ENCODE measurements around the gene SLC15A4.

Gene SLC15A4

GRCh38 chr12:128823216-128823915, 392 bp downstream of the SLC15A4 start:
- Histone ChIP-seq H3K4me3 (ENCODE audit: insufficient read depth, low read depth, low read length) (peak overlapping the region; percentile 69), H3K36me3 (ENCODE audit: control insufficient read depth, insufficient read depth, low read length) (no peaks in the 10 kb centered on the region), H3K9me3 (ENCODE audit: control insufficient read depth, low read length) (no peaks in the 10 kb centered on the region), H3K27ac (ENCODE audit: insufficient read depth, low read depth, low read length, poor library complexity, severe bottlenecking) (peak overlapping the region; percentile 26), H3K4me1 (ENCODE audit: control insufficient read depth, insufficient read depth, low read length) (peaks cover 22% of the 10 kb centered on the region), H3K27me3 (ENCODE audit: control insufficient read depth, insufficient read depth, low read length, poor library complexity, severe bottlenecking) (no peaks in the 10 kb centered on the region)
- 0 to 1% methylated on average over 88 of the region's 88 CpGs for WGBS, 2 experiments

- no peak overlapping the region for H3K27ac ChIP-seq (ENCODE audit: insufficient read depth, low read depth, low read length, poor library complexity, severe bottlenecking)
- no peaks in the 10 kb centered on the region for H3K9me3 ChIP-seq (ENCODE audit: control insufficient read depth, low read length)
- no peaks in the 10 kb centered on the region for H3K36me3 ChIP-seq (ENCODE audit: control insufficient read depth, insufficient read depth, low read length)
- H3K4me3 ChIP-seq (ENCODE audit: insufficient read depth, low read depth, low read length) = no peak overlapping the region
- WGBS, 2 experiments = 86 to 88% methylated on average over 7 of the region's 7 CpGs
- peaks cover 22% of the 10 kb centered on the region for H3K4me1 ChIP-seq (ENCODE audit: control insufficient read depth, insufficient read depth, low read length)
- H3K27me3 ChIP-seq (ENCODE audit: control insufficient read depth, insufficient read depth, low read length, poor library complexity, severe bottlenecking) = no peaks in the 10 kb centered on the region
These were observed 2.9 kb downstream of the SLC15A4 start for GRCh38 chr12:128820723-128821432.

GRCh38 chr12:128820253-128820652, 3.5 kb downstream of the SLC15A4 start:
- WGBS, 2 experiments = 90 to 95% methylated on average over 6 of the region's 6 CpGs
- Histone ChIP-seq H3K27me3 (ENCODE audit: control insufficient read depth, insufficient read depth, low read length, poor library complexity, severe bottlenecking) (no peaks in the 10 kb centered on the region), H3K4me3 (ENCODE audit: insufficient read depth, low read depth, low read length) (no peak overlapping the region), H3K36me3 (ENCODE audit: control insufficient read depth, insufficient read depth, low read length) (no peaks in the 10 kb centered on the region), H3K27ac (ENCODE audit: insufficient read depth, low read depth, low read length, poor library complexity, severe bottlenecking) (no peak overlapping the region), H3K4me1 (ENCODE audit: control insufficient read depth, insufficient read depth, low read length) (peaks cover 22% of the 10 kb centered on the region), H3K9me3 (ENCODE audit: control insufficient read depth, low read length) (no peaks in the 10 kb centered on the region)

GRCh38 chr12:128819293-128820144, 4.2 kb downstream of the SLC15A4 start:
- no peaks in the 10 kb centered on the region for H3K27me3 ChIP-seq (ENCODE audit: control insufficient read depth, insufficient read depth, low read length, poor library complexity, severe bottlenecking)
- H3K4me1 ChIP-seq (ENCODE audit: control insufficient read depth, insufficient read depth, low read length) = peaks cover 19% of the 10 kb centered on the region
- H3K4me3 ChIP-seq (ENCODE audit: insufficient read depth, low read depth, low read length) = no peak overlapping the region
- peaks cover 4% of the 10 kb centered on the region for H3K36me3 ChIP-seq (ENCODE audit: control insufficient read depth, insufficient read depth, low read length)
- 72 to 73% methylated on average over 16 of the region's 16 CpGs for WGBS, 2 experiments
- no peaks in the 10 kb centered on the region for H3K9me3 ChIP-seq (ENCODE audit: control insufficient read depth, low read length)
- peak overlapping the region; percentile 16 for H3K27ac ChIP-seq (ENCODE audit: insufficient read depth, low read depth, low read length, poor library complexity, severe bottlenecking)

GRCh38 chr12:128818065-128819022, 5.4 kb downstream of the SLC15A4 start:
- no peak overlapping the region for H3K4me3 ChIP-seq (ENCODE audit: insufficient read depth, low read depth, low read length)
- H3K27ac ChIP-seq (ENCODE audit: insufficient read depth, low read depth, low read length, poor library complexity, severe bottlenecking) = no peak overlapping the region
- 89 to 91% methylated on average over 13 of the region's 13 CpGs for WGBS, 2 experiments
- H3K9me3 ChIP-seq (ENCODE audit: control insufficient read depth, low read length) = no peaks in the 10 kb centered on the region
- peaks cover 19% of the 10 kb centered on the region for H3K4me1 ChIP-seq (ENCODE audit: control insufficient read depth, insufficient read depth, low read length)
- no peaks in the 10 kb centered on the region for H3K27me3 ChIP-seq (ENCODE audit: control insufficient read depth, insufficient read depth, low read length, poor library complexity, severe bottlenecking)
- peaks cover 9% of the 10 kb centered on the region for H3K36me3 ChIP-seq (ENCODE audit: control insufficient read depth, insufficient read depth, low read length)

GRCh38 chr12:128817111-128818015, 6.4 kb downstream of the SLC15A4 start:
- Histone ChIP-seq H3K27me3 (ENCODE audit: control insufficient read depth, insufficient read depth, low read length, poor library complexity, severe bottlenecking) (no peaks in the 10 kb centered on the region), H3K36me3 (ENCODE audit: control insufficient read depth, insufficient read depth, low read length) (peaks cover 9% of the 10 kb centered on the region), H3K4me1 (ENCODE audit: control insufficient read depth, insufficient read depth, low read length) (peaks cover 19% of the 10 kb centered on the region), H3K4me3 (ENCODE audit: insufficient read depth, low read depth, low read length) (no peak overlapping the region), H3K9me3 (ENCODE audit: control insufficient read depth, low read length) (no peaks in the 10 kb centered on the region), H3K27ac (ENCODE audit: insufficient read depth, low read depth, low read length, poor library complexity, severe bottlenecking) (no peak overlapping the region)
- WGBS, 2 experiments = 77 to 81% methylated on average over 8 of the region's 8 CpGs

GRCh38 chr12:128816643-128816920, 7.2 kb downstream of the SLC15A4 start:
- peaks cover 20% of the 10 kb centered on the region for H3K4me1 ChIP-seq (ENCODE audit: control insufficient read depth, insufficient read depth, low read length)
- WGBS, 2 experiments = 90 to 93% methylated on average over 4 of the region's 4 CpGs
- no peak overlapping the region for H3K27ac ChIP-seq (ENCODE audit: insufficient read depth, low read depth, low read length, poor library complexity, severe bottlenecking)
- H3K4me3 ChIP-seq (ENCODE audit: insufficient read depth, low read depth, low read length) = no peak overlapping the region
- H3K36me3 ChIP-seq (ENCODE audit: control insufficient read depth, insufficient read depth, low read length) = peaks cover 9% of the 10 kb centered on the region
- no peaks in the 10 kb centered on the region for H3K27me3 ChIP-seq (ENCODE audit: control insufficient read depth, insufficient read depth, low read length, poor library complexity, severe bottlenecking)
- no peaks in the 10 kb centered on the region for H3K9me3 ChIP-seq (ENCODE audit: control insufficient read depth, low read length)

- H3K27me3 ChIP-seq (ENCODE audit: control insufficient read depth, insufficient read depth, low read length, poor library complexity, severe bottlenecking) = no peaks in the 10 kb centered on the region
- H3K27ac ChIP-seq (ENCODE audit: insufficient read depth, low read depth, low read length, poor library complexity, severe bottlenecking) = no peak overlapping the region
- peaks cover 9% of the 10 kb centered on the region for H3K36me3 ChIP-seq (ENCODE audit: control insufficient read depth, insufficient read depth, low read length)
- WGBS, 2 experiments = 96 to 98% methylated on average over 7 of the region's 7 CpGs
- no peak overlapping the region for H3K4me3 ChIP-seq (ENCODE audit: insufficient read depth, low read depth, low read length)
- H3K4me1 ChIP-seq (ENCODE audit: control insufficient read depth, insufficient read depth, low read length) = peaks cover 21% of the 10 kb centered on the region
- no peaks in the 10 kb centered on the region for H3K9me3 ChIP-seq (ENCODE audit: control insufficient read depth, low read length)
These were observed 7.7 kb downstream of the SLC15A4 start for GRCh38 chr12:128815779-128816642.
